PC-3 (cell line): ENCODE data around the gene CTNNA3. TPM values are rescaled to one million over a fixed set of nuclear protein-coding genes. Genes with fewer than 3 reads are reported as not detected.
A peak's percentile ranks its signal among the peaks of the same experiment; 100 is the strongest.

ENCODE experiments used
- ATAC-seq: fragments of 200-7000 bp; cut with Tn5 transposase; 2 replicates; pipeline ENCODE4 v1.9.1; 2020; ENCODE audit warnings: mild to moderate bottlenecking, moderate library complexity
- BruUV-seq: library from RNA; stranded (reverse); fragments of 400-500 nt; replicated peaks from 2 replicates; lab custom pipeline; 2021; lab: Mats Ljungman, UMichigan
- CTCF ChIA-PET: fragments of 300-600 bp; sonication (Branson Sonifier 250); formaldehyde crosslinking; loops from one replicate; lab custom pipeline; 2022; ENCODE audit warnings: antibody characterized with exemption; lab: Charles Lee
- POLR2A ChIA-PET: fragments of 300-600 bp; sonication (Branson Sonifier 250); formaldehyde crosslinking; loops from one replicate; lab custom pipeline; 2022; ENCODE audit warnings: antibody characterized with exemption; ENCODE audit not compliant: unreplicated experiment; lab: Charles Lee
- DNase-seq: peaks from one replicate; pipeline ENCODE4 v3.0.0-alpha.2; 2015
- H2AFZ ChIP-seq: fragments of 300-600 bp; sonication (generic); 2 replicates; pipeline ENCODE4 v1.6.0; 2016; ENCODE audit warnings: antibody characterized with exemption, low read length
- H3F3A ChIP-seq: fragments of 300-600 bp; sonication (generic); one replicate; pipeline ENCODE4 v1.6.0; 2017; ENCODE audit warnings: antibody characterized with exemption, low read length, control low read depth, mild to moderate bottlenecking; ENCODE audit not compliant: unreplicated experiment
- H3K27ac ChIP-seq: fragments of 300-600 bp; sonication (generic); 2 replicates; pipeline ENCODE4 v1.5.1; 2016; ENCODE audit warnings: mild to moderate bottlenecking, low read length
- H3K27me3 ChIP-seq: fragments of 300-600 bp; sonication (generic); 2 replicates; pipeline ENCODE4 v1.6.1; 2016; ENCODE audit warnings: low read length, mixed read lengths
- H3K36me3 ChIP-seq: fragments of 300-600 bp; sonication (generic); 2 replicates; pipeline ENCODE4 v1.6.1; 2016; ENCODE audit warnings: low read depth, mixed run types, low read length, mixed read lengths
- H3K4me1 ChIP-seq: fragments of 300-600 bp; sonication (generic); 2 replicates; pipeline ENCODE4 v1.5.1; 2016; ENCODE audit warnings: low read length; ENCODE audit not compliant: insufficient read depth
- H3K4me2 ChIP-seq: fragments of 300-600 bp; sonication (generic); 2 replicates; pipeline ENCODE4 v1.6.0; 2016; ENCODE audit warnings: low read length
- H3K4me3 ChIP-seq: fragments of 300-600 bp; sonication (generic); 2 replicates; pipeline ENCODE4 v1.5.1; 2016; ENCODE audit warnings: mild to moderate bottlenecking, low read length, mixed read lengths
- H3K79me2 ChIP-seq: fragments of 300-600 bp; sonication (generic); 2 replicates; pipeline ENCODE4 v1.6.1; 2017; ENCODE audit warnings: low read length, mixed read lengths
- H3K9ac ChIP-seq: fragments of 300-600 bp; sonication (generic); 2 replicates; pipeline ENCODE4 v1.6.0; 2016; ENCODE audit warnings: mild to moderate bottlenecking, low read length
- H3K9me2 ChIP-seq: fragments of 300-600 bp; sonication (generic); replicated peaks from 2 replicates; pipeline ENCODE4 v1.6.1; 2016; ENCODE audit warnings: mixed run types, low read length, mixed read lengths
- H3K9me3 ChIP-seq: fragments of 300-600 bp; sonication (generic); 2 replicates; pipeline ENCODE4 v1.6.1; 2016; ENCODE audit warnings: low read length, mixed read lengths
- H4K20me1 ChIP-seq: fragments of 300-600 bp; sonication (generic); 2 replicates; pipeline ENCODE4 v1.6.1; 2016; ENCODE audit warnings: low read length, mixed read lengths
- CTCF ChIP-seq: fragments of 300-600 bp; sonication (generic); conservative IDR thresholded peaks from 2 replicates; pipeline ENCODE4 v1.5.1; 2017; ENCODE audit warnings: antibody characterized with exemption, low read depth, mild to moderate bottlenecking, low read length
- EZH2 ChIP-seq: fragments of 300-600 bp; sonication (generic); IDR thresholded peaks from one replicate; pipeline ENCODE4 v1.6.1; 2017; ENCODE audit warnings: antibody characterized with exemption, mild to moderate bottlenecking, low read length; ENCODE audit not compliant: unreplicated experiment
- EZH2phosphoT487 ChIP-seq: fragments of 300-600 bp; sonication (generic); IDR thresholded peaks from 2 replicates; pipeline ENCODE4 v1.6.1; 2018; ENCODE audit warnings: mild to moderate bottlenecking, antibody characterized with exemption, low read length, borderline replicate concordance
- intact Hi-C: fragments of 100-400 bp; cut with micrococcal nuclease; formaldehyde crosslinking; loops from 2 replicates; pipeline ENCODE4 v1.9.0; 2023
- total RNA-seq: library from RNA; depleted of rRNA; stranded (reverse); fragments of >200 nt; gene quantifications from 2 replicates; pipeline ENCODE4 v1.2.3, GENCODE V29; 2014

The CTNNA3 gene
- total RNA-seq, 1 experiment from 2014 or later, result 1.9 TPM

GRCh38 chr10:66218981-66219587 lies 1476.9 kb downstream of the CTNNA3 start:
- Histone ChIP-seq H3K27me3 (no peaks in the 10 kb centered on the region), H3K9me2 (no peaks in the 10 kb centered on the region), H3K36me3 (no peaks in the 10 kb centered on the region), H3K4me2 (no peak overlapping the region), H3K4me3 (no peak overlapping the region), H4K20me1 (no peaks in the 10 kb centered on the region), H3K79me2 (no peaks in the 10 kb centered on the region), H3K27ac (no peak overlapping the region), H3K4me1 (peaks cover 8% of the 10 kb centered on the region; the same call in 1 of the 2 replicates), H3F3A (no peaks in the 10 kb centered on the region), H2AFZ (no peak overlapping the region), H3K9me3 (no peaks in the 10 kb centered on the region), H3K9ac (no peak overlapping the region)
- DNase-seq (peak; percentile 56), ATAC-seq (peak; percentile 54)
- TF ChIP-seq EZH2, result no peak
- TF ChIP-seq EZH2phosphoT487, result no peak
- no peak for TF ChIP-seq CTCF
- intact Hi-C loops, result no loop called here
- ChIA-PET CTCF (no interaction called here), POLR2A (no interaction called here)
- BruUV-seq, result no TSS peak

DNA sequence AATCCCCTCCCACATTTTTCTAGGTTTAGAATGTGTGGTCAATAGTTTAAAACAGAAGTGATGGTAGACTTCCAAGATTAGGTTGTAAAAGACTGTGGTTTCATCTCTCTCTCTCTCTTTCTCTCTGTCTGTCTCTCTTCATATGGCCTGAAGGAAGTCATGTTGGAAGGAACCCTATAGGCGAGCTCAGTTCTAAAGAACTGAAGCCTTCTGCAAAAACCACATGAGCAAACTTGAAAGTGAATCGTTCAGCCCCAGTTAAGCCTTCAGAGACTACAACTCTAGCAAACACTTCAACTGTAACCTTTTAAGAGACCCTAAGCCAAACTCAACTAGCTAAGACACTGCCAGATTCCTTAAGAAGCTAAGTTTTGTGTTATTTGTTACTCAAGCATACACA lies 1477.7 kb downstream of the CTNNA3 start:
- no peaks in the 10 kb centered on the region for H3K79me2 ChIP-seq
- H3K27ac ChIP-seq, result no peak overlapping the region
- no peak overlapping the region for H3K4me2 ChIP-seq
- no peak overlapping the region for H2AFZ ChIP-seq
- no peaks in the 10 kb centered on the region for H3K9me2 ChIP-seq
- no peaks in the 10 kb centered on the region for H3K36me3 ChIP-seq
- no peaks in the 10 kb centered on the region for H3K9me3 ChIP-seq
- no peaks in the 10 kb centered on the region for H4K20me1 ChIP-seq
- H3K4me1 ChIP-seq, result peaks cover 8% of the 10 kb centered on the region; the same call in 1 of the 2 replicates
- no peak for TF ChIP-seq EZH2
- TF ChIP-seq CTCF, result no peak
- no peak for TF ChIP-seq EZH2phosphoT487
- DNase-seq (no peak), ATAC-seq (no peak; the same call in 1 of the 2 replicates)
- intact Hi-C loops, result no loop called here
- ChIA-PET POLR2A (no interaction called here), CTCF (no interaction called here)
- no TSS peak for BruUV-seq
- no peak overlapping the region for H3K4me3 ChIP-seq
- H3K27me3 ChIP-seq, result no peaks in the 10 kb centered on the region
- no peaks in the 10 kb centered on the region for H3F3A ChIP-seq
- H3K9ac ChIP-seq, result no peak overlapping the region

DNA sequence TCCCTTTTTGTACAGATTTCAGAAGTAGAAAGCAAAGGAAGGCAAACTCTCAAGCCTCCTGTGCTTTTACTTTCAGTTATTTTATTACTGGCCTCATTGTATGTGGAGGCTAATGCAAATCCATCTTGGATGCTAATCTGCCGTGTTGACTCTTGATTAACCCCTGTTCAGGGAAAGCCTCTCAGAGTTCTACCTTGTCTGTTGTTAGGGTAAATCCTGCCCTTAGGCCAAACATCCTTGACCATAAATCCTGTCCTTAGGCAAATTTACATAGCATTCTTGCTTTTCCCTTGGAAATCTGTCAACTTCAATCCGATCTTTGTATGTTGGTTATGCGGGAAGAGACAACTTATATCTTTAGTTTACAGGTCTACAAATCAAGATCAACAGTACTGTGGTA lies 1480.1 kb downstream of the CTNNA3 start:
- DNase-seq, result no peak
- no peak overlapping the region for H3K9ac ChIP-seq
- no peaks in the 10 kb centered on the region for H3K9me2 ChIP-seq
- POLR2A ChIA-PET, result no interaction called here
- no peak overlapping the region for H3K4me3 ChIP-seq
- H3K4me2 ChIP-seq, result no peak overlapping the region
- H3K79me2 ChIP-seq, result no peaks in the 10 kb centered on the region
- peaks cover 8% of the 10 kb centered on the region; the same call in 1 of the 2 replicates for H3K4me1 ChIP-seq
- H4K20me1 ChIP-seq, result no peaks in the 10 kb centered on the region
- no peaks in the 10 kb centered on the region for H3K36me3 ChIP-seq
- no peaks in the 10 kb centered on the region for H3K9me3 ChIP-seq
- ATAC-seq, result no peak
- H3F3A ChIP-seq, result no peaks in the 10 kb centered on the region
- CTCF ChIA-PET, result no interaction called here
- no peak overlapping the region for H2AFZ ChIP-seq
- TF ChIP-seq EZH2 (no peak), CTCF (no peak)
- no peaks in the 10 kb centered on the region for H3K27me3 ChIP-seq
- intact Hi-C loops, result no loop called here
- no TSS peak for BruUV-seq
- no peak overlapping the region for H3K27ac ChIP-seq
